ENCODE data around the gene ZNF532.
"Not testable (repeated sequence)": the region's sequence is repeated elsewhere in the genome, so short reads cannot be mapped to it uniquely, and the experiment has no call there.

Gene ZNF532

DNA sequence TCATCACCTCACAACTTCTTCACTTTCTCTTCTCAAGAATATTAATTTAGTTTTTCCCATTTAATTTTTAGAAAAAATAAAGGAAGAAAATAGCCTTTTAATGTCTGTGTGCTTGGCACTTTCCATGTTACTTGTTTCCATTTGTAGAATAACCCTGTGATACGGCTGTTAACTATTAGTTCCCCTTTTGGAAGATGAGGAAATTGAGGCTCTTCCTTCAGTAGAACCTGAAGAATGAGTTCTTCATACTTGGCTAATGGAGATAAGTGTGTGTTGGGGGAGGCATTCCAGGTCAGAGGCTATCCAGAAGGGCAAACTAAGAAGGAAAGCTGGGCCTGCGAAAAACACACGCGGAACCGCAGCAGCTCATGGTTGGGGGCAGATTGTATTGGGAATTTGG is 38.3 kb downstream of the ZNF532 start:
- no peak for DNase-seq

DNA sequence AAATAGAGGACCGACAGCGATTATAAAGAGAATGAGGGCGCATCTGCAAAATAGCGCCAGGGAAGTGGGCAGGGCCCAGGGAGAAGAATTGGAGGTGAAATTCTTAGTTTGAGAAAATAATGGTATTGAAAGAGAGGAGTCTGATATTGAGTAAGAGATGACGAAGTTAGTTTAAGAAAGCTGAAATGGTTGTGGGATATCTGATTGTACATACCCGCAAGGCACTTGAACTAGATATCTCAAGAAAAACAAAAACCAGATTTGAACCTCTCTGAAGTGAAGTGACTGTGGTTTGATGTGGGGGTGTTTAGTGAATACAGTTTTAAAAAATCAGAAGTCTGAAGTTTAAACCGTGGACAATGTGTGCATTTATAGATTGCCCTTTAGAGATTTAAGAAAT is 38.9 kb downstream of the ZNF532 start:
- DNase-seq: no peak

DNA sequence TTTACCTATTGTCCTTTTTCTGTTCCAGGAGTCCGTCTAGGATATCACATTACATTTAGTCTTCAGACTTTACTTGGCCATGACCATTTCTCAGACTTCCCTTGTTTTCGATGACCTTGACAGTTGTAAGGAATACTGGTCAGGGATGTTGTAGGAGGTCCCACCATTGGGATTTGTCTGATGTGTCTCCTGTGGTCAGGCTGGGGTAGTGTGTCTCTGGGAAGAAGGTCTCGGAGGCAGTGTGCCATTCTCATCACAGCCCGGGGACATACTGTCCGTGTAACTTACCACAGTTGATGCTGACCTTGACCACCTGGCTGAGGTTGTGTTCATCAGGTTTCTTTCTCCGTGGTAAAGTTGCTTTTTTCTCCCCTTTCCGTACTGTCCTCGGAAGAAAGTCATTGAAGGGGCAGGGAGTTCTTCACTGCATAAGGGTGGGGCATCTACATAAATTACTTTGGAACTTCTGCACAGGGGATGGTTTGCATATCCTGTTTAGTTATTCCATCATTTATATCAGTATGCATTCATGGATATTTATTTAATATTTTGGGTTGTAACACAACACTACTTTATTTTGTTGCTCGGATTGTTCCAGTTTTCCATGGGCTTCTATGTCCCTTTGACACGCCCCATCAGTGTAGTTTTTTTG is 41.2 kb downstream of the ZNF532 start:
- no peak for DNase-seq

DNA sequence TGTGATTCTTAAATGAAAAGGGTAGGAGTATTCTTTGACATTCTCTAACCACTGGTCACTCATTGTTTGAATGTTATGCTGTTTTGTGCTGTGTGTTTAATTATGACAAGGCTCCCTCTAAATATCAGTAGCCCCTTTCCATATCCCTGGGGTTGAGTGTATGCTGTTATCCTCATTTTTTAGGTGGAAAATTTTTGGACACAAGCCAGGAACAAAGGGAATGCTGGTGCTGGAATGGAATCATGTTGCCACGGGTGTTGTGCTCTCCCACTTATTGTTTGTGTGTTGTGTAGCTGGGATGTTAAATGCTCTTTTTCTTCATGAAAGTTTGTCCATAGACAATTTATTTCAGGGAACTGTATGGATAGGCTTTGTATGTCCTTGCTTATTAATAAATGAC is 43.3 kb downstream of the ZNF532 start:
- DNase-seq: no peak

DNA sequence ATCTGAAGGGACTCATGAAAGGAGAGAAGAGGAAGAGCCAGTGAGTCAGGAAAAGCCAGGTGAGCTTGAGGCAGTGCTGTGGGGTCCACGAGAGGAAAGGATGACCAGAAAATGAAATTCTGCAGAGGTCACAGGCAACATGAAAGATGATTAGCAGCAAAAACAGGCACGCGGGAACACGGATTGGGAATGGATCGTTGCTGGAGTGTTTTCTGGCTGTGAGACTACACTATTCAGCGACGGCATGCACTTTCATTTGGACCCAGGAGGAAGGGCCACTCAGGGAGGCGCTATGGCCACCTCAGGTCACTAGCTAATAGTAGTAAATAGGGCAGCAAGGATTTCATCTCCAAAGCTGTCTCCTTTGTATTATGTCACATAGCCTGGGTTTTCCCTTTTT is 44.8 kb downstream of the ZNF532 start:
- DNase-seq: no peak

DNA sequence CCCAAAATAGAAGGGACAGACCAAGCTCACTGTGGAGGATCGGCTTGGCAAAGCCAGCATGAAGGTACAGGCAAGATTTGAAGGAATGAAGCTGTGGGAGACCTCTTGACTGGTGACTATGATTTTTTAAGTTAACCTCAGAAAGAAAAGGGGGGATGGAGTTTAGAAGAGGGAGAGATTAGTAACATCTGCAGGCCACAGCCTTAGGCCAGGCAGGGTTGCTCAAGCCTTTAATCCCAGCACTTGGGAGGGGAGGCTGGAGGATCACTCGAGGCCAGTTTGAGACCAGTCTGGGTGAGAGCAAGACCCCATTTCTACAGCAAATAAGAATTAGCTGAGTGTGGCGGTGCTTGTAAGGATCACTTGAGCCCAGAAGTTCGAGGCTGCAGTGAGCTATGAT is 46.6 kb downstream of the ZNF532 start:
- DNase-seq: no peak

DNA sequence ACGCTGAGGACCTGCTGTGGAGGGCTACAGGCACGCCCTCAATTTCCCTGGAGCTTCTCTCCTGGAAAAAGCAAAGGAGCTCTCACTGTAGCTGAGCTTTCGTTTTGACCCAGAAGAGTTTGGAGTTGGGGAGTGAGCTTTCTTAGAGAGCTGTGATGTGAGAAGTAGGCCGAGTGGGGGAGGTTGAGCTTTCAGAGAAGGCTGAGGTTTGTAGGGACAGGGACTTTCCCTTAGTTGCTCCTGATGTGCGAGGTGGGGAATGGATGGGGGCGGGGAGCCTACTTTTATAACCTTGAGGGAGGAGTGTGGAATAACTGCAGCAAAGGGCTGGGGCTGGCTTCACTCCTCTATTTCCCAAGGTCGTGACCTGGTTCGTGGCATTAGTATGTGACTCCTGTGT is 47.1 kb downstream of the ZNF532 start:
- DNase-seq: no peak

DNA sequence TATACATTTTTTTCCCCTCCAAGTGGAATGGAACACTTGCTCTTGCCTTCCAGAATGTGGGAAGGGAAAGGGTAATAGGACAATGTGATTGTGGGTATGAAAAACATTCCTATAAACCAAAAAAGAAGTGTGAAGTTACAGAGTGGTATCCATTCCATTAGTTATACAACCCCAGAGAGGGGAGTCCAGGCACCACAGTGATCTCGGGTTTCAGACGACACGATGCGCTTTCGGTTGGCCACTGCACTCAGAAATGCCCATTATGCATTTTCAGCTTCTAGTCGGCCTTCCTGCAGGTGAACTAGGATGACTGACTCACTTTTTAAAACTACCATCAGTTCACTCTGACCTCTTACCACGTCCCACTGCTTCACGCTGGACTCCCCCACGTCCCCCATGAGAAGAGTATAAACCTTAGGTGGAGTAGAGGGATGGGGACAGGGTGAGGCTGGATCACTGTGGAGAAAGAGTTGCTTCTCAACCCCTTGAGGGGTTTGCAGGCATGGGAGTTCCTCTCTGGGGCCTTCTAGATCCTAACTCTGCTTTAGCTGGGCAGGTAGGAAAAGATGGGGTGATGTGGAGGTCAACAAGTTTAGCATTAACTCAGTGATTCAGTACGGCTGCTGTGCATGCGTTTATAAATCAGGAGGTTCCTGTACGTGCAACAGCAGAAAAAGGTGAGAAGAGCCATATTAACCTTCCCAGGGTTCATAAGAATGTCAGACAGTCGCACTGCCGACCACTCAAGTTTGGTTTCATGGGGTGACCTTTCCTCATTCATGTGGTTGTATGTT is 50.5 kb downstream of the ZNF532 start:
- no peak for DNase-seq

DNA sequence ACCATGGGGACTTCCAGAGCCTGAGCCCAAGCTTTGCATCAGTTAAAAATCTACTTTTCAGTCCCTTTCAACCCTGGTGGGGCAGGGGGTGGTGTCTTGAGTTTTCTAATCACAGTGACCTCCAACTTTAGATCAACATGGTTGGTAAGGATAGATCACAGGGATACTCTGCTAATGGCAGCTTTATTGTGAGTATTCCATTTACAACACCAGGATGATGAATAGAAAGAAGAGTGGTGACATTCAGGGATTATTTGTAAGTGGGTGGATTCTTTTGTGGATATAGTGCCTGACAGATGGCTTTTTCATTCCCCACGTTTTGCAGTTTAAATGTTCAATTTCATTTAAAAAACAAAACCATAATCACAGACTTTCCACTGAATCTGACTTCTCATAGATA is 51.3 kb downstream of the ZNF532 start:
- DNase-seq: no peak

DNA sequence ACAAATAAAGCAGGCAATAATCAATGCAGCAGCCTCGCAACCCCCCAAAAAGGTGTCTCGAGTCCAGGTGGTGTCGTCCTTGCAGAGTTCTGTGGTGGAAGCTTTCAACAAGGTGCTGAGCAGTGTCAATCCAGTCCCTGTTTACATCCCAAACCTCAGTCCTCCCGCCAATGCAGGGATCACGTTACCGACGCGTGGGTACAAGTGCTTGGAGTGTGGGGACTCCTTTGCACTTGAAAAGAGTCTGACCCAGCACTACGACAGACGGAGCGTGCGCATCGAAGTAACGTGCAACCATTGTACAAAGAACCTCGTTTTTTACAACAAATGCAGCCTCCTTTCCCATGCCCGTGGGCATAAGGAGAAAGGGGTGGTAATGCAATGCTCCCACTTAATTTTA is 55.3 kb downstream of the ZNF532 start:
- not testable (repeated sequence) for DNase-seq

DNA sequence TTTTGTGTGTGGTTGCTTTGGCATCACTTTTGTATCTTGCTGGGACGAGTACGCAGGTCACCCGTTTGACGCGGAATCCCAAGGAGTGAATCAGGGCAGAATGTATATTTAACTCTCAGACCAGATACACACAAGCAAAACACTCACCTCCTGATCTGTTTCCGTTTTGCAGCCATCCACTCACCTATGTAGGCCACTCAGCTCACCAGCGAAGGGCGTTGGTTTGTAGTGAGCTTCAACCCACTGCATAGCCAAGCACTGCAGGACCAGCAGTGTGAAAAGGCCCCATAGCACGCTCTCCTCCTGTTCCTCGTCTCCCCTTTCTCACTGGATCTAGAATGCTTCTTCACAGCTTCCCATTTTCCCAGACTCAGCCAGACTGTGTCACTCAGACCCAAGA is 58.3 kb downstream of the ZNF532 start:
- DNase-seq: no peak

DNA sequence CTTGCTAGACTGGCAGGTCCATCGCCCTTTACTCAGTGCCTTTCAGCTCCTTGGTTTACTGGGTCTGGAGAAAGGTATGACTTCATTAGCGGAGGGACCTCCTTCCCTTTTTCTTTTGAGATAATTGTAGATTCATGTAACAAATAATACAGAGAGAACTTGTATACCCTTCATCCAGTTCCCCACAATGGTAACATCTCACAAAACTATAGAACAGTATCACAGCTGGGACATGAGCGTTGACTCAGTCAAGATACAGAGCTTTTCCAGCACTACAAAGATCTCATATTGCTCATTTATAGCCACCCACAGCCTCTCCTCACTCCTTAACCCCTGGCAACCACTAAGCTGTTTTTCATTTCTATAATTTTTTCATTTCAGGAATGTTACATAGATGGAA is 59.8 kb downstream of the ZNF532 start:
- DNase-seq: no peak

DNA sequence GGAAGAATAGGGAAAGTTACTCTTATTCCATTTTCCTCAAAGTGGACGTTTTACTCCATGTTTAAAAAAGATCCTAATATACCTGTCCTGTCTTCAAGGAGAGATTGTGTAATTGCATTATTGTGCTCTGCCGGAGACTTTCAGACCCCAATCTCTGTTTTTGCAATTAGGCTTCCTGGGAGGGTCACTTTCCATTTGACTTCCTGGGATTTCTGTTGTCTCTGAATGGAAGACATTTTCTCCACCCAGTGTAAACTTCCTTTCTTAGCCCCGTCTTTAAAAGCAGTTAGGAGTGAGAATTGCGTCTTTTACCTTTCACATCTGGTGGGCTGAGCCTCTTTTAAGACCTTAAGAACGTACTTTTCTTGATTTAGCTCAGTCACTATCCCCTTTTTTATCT is 63.0 kb downstream of the ZNF532 start:
- DNase-seq: no peak

DNA sequence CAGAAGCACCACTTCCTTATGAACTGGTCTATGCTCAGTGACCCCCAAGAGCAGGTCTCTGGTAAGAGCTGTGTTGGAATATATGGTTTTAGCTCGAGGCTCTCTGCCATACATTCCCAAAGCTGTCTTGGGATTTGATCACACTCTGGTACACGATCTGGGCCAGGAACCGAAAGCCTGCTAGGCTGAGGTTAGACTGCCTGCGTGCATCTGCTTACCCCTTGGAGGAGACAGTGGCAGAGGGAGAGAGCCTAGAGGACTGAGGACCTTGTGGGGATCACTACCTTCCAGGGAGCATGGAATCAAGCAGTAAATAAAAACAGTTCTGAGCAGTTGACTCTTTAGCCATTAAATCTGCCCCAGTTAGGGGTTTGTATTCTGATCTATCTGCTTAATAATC is 63.7 kb downstream of the ZNF532 start:
- DNase-seq: no peak

DNA sequence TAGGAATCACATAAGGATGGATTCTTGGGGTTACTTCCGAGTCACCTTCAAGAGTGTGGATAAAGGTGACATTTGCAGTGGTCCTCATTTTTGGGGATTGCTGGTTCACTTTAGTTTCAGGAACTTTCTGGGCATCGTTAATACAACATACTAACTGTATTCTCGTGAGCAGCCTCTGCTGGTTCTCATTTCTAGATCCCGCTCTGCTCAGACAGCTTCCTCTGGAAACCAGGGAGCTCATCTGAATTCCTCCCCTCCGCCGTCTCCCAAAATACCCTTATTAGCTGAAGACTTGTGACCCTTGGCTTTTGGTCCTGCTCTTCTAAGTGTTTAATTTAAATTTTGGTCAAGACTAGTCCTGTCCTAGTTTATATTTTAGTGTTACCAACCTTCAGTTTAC is 64.5 kb downstream of the ZNF532 start:
- DNase-seq: no peak

DNA sequence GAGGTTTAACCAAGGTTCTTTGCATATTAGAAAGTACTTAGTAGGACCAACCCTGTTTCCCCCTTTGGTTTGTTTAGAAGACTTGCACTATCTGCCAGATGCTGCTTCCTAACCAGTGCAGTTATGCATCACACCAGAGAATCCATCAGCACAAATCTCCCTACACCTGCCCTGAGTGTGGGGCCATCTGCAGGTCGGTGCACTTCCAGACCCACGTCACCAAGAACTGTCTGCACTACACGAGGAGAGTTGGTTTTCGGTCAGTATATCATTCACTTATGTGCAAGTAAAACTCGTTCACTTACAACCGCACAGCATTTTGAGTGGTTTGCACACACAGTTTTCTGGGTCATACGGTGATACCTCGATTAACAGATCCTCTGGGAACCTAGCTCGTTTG is 69.7 kb downstream of the ZNF532 start:
- DNase-seq: no peak

DNA sequence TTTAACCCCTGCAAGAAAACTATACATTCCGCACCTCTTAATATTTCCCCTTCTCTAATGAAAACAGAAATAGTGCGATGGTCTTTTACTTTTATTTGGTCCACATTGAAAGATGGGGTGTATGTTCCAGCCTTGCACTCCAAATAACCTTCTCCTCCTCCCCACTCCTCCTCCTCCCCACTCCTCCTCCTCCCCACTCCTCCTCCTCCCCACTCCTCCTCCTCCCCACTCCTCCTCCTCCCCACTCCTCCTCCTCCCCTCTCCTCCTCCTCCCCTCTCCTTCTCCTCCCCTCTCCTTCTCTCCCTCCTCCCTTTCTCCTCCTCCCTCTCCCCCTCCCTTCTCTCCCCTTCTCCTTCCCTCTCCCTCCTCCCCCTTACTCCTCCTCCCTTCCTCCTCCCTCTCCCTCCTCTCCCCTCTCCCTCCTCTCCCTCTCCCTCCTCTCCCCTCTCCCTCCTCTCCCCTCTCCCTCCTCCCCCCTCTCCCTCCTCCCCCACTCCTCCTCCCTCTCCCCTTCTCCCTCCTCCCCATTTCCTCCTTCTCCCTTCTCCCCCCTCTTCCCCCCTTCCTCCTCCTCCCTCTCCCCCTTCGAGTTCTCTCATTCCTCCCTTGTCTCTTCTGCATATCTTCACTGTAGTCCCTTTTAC is 70.4 kb downstream of the ZNF532 start:
- DNase-seq: no peak

DNA sequence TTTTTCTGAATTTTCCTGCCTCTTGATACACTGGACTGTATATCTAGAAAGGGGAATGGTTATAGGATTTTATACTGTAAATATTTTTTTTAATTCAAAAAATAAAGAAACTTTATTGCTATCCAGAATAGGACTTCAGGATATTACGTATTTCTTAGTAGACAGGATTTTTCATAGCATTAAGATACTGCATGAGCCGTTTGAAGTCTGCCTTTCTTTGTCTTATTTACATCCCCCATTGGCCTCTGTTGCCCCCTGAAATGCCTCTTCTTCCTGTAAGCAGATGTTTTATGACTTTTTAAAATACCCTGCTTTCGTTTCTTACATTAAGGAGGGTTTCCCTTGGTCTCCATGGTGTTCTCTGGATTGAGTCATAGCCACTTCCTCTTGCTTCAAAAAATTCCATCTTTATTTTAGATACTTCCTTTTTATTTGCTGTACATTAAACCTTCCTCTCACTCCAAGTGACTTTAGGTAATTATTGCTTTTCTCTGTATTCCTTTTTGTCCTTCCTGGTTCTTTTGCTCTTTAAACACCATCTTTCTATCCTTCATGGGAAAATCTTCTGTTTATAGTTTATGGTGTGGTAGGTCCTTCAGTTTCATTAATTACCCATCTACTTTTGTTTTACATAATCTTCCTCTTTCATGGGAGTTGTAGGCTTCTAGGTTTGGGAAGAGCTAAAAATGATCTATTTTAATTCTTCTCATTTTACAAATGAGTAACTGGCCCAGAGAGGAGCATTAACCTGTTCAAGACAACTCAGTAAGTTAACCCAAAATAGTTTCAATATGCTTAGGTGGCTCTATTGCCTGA is 72.6 kb downstream of the ZNF532 start:
- no peak for DNase-seq

DNA sequence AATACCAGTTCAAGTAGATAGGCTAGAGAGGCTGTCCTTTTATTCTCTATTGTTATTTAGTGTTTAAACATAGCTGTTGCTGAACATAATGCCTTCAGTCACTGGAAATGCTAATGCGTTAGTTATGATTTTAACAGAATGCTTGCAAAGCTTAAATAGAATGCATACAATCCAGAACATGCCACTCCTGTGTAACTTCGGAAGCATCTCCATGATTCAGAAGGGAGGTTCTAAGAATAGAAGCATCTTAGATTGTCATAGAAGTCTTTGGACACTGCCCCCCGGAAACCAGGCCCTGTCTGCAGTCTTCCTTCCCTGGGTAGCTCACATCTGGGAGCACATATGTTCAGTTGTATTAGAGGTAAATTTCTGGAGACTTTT is 73.2 kb downstream of the ZNF532 start:
- no peak for DNase-seq

DNA sequence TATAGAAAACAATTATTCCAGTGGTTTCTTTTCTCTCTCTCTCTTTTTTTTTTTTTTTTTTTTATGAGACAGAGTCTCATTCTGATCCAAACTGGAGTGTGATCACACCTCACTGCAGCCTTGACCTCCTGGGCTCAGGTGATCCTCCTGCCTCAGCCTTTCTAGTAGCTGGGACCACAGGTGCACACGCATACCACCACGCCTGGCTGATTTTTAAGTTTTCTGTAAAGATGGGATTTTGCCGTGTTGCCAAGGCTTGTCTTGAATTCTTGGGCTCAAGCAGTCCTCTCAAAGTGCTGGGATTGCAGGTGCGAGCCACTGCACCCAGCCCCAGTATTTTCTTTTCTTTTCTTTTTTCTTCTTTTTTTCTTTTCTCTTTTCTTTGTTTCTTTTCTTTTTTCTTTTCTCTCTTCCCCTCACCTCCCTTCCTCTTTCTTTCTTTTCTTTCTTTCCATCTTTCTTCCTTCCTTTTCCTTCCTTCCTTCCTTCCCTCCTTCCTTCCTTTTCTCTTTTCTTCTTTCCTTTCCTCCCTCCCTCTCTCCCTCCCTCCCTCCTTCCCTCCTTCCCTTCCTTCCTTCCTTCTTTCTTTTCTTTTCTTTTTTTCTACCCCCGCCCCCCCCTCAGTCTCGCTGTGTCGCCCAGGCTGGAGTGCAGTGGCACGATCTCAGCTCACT is 76.9 kb downstream of the ZNF532 start:
- no peak for DNase-seq

DNA sequence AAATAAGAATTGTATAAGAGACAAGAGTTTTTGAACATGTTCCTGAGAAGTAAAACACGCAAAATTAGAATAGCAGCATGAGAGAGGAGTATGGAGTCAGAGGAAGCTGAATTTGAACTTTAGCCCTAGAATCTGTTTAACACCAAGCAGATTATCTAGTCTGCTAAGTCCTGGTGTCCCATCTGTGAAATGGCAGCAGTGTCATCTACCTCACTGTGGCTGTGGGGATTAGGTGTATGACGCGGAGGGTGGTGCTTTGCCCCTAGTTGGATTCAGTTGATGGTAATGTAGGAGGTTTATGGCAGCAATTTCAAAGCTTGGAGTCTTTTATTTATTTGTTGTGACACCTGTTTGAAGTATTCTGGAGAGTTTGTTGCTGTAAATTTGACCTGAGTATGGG is 79.2 kb downstream of the ZNF532 start:
- DNase-seq: no peak

DNA sequence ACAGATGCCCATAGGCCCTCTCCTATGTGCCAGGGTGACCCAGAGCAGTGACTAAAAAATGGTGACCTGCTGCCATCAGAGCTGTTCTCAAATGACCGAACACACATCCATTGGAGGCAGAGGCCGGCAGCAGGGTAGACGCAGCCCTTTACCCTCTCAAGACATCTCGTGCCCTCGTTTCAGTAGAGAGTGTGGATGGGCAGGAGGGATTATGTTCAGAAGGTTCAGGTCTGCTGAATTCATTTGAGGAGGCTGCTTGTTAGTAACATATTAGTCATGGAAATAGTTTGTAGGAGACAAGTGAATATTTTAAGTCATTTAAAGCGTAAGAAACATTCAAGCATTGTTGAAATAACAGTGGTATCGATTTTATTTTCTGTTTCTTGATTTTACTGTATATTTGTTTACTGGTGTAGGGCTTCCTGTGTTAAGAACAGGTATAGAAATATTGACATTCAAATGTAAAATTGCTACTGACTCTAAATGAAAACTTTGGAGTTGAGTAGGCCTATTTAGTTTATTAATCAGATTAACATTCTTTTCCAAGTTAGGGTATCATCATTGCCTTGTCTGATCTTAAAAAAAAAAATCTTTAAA is 82.6 kb downstream of the ZNF532 start:
- DNase-seq: no peak

DNA sequence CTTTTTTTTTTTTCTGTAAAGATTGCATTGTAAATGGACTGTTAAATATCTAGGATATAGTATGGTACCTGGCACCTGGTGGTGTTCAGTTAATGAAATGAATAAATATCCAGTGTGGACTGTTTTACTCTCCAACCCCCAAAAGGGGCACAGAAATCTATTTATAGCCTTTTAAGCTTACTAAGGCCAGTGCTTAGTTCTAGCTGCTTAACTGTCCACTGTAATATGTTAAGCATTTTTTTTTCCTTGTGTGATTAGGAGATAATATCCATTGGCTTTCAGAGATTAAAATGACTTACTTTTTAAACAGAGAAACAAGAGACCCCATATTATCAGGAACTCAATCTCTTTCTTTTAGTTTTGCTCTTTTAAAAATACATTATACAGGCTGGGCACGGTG is 84.4 kb downstream of the ZNF532 start:
- DNase-seq: no peak
